NCI-H1930 (cell line): ENCODE data around the gene DMD.
"Not testable (repeated sequence)": the region's sequence is repeated elsewhere in the genome, so short reads cannot be mapped to it uniquely, and the experiment has no call there.

Experiments used
- DNase-seq, 2 experiments: peaks; one replicate each; lab custom pipeline; 2025; lab: John Stamatoyannopoulos, UW

Gene DMD

GRCh38 chrX:31423609-31424189 is 1787.7 kb downstream of the DMD start:
- DNase-seq: peak in 1 of 2 experiments; percentile 60

DNA sequence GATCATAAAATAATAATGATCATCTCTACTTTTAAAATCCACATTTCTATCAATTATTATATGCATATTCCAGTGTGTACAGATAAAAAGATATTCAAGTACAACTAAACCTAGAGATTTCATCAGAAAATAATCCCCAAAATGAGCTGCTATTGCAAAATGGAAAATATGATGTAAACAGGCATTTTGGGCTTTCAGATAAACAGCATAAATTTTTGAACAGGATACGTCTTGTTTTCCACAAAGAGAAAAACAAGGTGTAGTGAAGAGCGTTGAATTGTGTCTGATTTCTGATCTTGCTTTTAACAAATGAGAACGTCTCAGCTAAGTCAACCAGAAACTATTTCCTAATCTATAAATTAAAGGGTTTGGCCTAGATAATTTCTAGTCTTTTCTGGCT is 1789.9 kb downstream of the DMD start:
- no peak for DNase-seq

DNA sequence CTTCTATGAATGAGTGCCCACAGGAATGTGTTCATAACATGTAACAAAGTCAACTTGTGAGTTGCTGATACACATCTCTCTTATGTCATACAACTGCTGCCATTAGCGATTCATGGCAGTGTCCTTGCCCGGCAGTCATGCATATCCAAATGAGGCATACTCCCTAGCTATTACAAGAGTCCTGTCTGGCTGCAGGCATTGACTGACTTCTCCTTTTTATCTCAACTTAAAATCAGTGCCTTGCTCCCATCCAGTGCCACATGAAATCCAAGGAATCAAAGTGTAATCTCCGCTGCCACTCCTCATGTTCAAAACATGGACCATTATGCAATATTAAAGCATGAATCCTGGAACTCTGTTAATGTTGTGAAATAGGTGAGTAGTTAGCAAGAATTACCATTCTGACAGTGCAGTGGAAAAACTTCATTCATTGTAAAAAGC is 1790.6 kb downstream of the DMD start:
- DNase-seq: no peak

DNA sequence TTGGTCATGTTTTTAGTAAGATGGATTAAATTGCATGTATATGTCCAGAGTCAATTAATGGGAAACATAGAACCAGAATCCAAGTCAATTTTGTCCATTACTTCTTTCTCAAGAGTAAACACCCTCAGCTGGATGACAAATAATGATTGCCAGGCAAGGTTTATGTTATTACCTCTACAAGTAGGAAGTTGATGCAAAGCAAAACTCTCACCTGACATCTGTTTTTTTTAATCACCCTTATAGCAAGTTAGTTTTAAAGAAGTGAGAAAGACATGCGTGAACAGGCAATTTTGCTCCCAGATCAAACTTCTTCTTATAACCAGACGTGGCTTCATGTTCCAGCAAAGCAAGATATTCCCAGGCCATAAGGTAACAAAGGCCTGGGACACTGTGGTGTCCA is 1791.0 kb downstream of the DMD start:
- no peak for DNase-seq

- no peak for DNase-seq
These were observed 1814.2 kb downstream of the DMD start for GRCh38 chrX:31397119-31397518.

- DNase-seq: no peak
These were observed 1818.8 kb downstream of the DMD start for GRCh38 chrX:31392513-31392912.

- DNase-seq: no peak
These were observed 1822.4 kb downstream of the DMD start for GRCh38 chrX:31388946-31389345.

DNA sequence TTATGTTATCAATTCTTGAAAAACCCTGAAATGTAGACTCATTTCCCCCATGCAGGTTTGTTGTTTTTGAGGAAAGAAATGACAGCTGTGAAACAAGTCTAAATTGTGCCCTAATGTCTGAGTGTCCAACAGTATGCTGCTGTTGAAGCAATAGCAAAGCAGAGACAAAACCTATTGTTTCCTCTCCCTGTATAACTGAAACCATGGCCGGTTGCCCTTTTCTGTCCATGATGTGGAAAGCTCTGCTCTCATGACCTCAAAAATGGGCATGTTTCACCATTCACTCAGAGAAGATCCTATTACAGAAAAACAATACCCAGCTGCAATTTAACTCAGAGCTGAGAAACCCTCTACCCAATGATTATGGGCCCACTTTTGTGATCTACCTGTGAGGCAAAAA is 1826.9 kb downstream of the DMD start:
- DNase-seq: no peak

- no peak for DNase-seq
These were observed 1827.4 kb downstream of the DMD start for GRCh38 chrX:31383991-31384390.

DNA sequence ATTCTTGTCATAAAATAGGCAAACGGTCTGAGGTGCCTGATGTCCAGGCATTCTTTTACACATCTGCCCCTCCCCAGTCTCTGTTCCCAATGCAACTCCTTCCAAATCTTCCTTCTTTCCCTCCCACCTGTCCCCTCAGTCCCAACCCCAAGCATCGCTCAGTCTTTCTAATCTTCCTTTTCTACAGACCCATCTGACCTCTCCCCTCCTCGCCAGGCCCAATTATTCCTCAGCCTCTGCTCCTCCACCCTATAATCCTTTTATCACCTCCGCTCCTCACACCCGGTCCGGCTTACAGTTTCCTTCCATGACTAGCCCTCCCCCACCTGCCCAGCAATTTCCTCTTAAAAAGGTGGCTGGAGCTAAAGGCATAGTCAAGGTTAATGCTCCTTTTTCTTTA is 1832.4 kb downstream of the DMD start:
- not testable (repeated sequence) for DNase-seq

DNA sequence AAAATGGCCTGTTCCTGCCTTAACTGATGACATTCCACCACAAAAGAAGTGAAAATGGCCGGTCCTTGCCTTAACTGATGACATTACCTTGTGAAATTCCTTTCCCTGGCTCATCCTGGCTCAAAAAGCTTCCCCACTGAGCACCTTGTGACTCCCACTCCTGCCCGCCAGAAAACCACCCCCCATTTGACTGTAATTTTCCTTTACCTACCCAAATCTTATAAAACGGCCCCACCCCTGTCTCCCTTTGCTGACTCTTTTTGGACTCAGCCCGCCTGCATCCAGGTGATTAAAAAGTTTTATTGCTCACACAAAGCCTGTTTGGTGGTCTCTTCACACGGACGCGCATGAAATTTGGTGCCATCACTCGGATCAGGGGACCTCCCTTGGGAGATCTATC is 1833.5 kb downstream of the DMD start:
- DNase-seq: not testable (repeated sequence)

GRCh38 chrX:31376408-31377022 is 1834.8 kb downstream of the DMD start:
- no peak for DNase-seq

DNA sequence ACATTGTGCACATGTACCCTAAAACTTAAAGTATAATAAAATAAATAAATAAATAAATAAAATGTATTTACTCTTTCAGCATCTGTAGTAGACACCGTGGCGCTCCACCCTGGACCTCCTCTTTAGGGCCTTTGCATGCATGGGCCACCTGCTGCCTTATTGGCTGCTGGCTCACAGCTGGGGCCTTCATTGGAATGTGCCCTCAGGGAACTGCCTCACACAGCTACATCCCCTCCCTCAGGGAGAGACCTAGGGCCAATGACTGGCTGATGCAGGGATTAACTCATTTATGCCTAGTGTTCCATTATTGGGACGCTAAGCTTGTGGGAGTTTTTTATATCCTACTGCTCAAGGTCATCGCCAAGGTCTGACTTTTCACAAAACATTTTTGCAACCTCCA is 1836.6 kb downstream of the DMD start:
- no peak for DNase-seq

DNA sequence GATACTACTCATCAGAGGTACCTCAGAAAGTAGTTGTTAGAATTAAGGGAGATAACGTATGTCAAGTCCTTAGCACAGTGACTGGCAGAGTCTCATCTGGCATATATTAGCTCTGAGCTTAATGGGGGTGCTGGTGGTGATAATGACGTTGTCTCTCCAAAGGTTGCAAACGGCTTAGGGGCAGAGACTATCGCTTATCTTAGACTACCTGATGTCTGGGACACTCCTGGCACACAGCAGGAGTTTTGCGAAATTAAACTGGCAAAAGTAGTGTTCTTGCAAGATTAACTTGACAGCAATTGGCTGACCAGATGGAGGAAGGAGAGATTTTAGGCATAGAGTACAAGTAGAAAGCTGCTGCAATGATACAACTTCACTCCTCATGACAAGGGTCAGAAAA is 1839.4 kb downstream of the DMD start:
- no peak for DNase-seq

GRCh38 chrX:31367816-31368215 is 1843.5 kb downstream of the DMD start:
- no peak for DNase-seq

- no peak for DNase-seq
These were observed 1845.3 kb downstream of the DMD start for GRCh38 chrX:31366041-31366440.

DNA sequence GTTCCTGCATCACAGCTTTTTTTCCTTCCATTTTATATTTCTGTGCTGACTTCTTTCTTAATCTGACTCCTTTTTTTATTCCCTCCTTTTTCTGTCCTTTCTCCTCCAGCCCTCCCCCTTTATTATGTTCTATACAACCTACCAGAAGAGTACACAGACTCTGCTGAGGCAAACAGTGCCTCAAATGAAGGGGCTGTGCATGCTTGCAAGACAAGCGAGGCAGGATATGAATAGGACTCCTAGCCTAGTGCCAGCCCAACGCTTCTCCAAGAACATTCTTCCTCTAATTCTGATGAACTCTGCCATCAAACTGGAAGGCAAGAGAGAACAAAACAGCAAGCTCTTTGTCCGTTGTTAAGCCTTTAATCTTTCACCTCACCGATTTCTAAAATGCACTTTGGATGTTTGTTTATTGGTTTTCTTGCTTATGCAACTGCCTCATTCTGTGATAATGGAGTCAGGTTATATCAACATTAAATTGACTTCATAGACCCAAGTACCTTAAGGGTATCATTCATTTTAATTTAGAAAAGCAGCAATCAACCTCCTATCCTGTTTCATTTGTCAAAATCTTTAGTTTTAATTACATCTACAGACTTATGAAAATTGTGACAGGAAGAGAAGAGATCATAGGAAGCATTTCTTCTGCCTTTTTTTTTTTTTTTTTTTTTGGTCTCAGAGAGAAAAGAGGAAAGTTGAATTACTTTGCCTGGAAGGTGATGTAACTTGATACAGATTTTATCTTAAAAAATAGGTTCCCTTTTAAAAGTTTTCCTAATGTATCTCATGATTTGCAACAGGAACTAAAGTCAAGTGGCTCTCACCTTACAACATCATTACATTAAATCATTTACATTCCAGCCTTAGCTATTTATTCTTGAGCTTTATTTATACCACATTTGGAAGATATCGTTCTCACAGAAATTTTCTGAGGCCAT is 1854.8 kb downstream of the DMD start:
- no peak for DNase-seq

DNA sequence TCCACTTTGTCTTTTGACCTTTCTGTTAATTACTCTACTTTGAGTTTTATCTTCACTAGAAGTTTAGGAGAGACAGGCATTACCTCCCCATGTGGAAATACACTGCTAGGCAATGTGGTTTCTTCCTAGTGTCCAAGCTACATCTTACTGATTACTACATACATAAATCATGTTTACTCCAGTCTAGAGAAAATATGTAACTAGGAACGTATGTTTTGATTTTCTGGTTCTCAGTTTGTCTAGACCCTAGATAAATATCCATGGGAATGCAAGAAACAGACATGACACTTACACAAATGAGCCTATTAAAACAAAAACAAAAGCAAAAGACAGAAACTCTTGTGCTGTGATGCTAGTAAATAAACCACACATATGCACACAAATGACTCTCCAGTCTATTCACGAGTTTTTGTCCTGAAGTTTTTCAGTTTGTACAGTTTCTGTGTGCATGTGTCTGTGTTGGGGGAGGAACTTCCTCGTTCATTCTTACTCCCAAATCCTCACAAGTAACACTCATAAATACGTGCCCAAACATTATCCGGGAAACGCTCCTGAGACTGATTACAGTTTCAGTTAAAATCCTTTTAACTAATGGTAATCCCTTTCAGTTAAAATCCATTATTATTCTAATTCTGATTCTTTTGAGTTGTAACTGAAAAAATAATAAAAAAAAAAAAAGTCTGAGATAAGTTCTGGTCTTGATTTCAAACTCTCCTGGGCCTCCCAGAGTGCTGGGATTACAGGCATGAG is 1856.0 kb downstream of the DMD start:
- no peak for DNase-seq

DNA sequence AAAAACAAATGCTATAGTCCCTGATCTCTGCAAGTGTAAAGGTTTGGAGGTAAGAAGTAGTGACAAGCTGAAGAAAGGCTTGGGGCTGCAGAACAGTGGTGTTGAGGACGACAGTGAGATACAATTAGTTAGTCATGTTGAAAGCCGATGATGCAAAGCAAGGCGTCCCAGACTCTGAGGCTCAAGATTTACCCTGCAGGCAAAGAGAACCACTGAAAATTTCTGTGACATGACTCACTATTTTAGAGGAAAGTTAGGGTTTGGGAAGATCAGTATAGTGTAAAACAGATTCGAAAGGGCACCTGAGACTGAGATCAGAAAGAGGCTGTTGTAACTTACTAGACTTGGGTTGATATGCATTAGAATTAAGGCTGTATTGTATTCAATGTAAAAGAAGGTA is 1858.3 kb downstream of the DMD start:
- DNase-seq: no peak

DNA sequence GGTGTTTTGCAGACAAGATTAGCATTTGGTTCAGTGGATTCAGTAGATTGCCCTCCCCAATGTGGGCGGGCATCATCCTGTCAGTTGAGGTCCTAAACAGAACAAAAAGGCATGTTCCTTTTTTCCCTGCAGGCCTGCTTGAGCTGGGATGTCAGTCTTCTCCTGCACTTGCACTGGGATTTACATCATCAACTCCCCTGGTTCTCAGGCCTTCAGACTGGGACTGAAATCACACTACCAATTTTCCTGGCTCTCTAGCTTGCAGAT is 1860.6 kb downstream of the DMD start:
- DNase-seq: no peak

- no peak for DNase-seq
These were observed 1861.8 kb downstream of the DMD start for GRCh38 chrX:31349515-31349914.

DNA sequence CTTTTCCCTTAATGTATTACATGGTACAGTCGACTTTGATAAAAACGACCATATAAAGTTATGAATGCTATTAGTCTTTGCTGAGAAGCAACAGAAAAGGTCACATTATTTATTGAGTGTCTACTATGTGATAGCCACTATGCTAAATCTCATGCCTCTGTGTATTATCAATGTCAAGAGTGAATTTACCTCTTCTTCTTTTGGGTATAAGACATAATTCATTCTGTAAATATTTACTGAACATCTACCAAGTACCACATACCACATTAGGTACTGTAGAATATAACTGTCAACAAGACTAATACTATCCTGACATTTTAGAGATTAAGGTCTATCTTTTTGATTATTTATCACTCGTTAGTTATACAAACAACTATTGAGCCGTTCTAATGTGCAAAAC is 1870.8 kb downstream of the DMD start:
- DNase-seq: no peak

DNA sequence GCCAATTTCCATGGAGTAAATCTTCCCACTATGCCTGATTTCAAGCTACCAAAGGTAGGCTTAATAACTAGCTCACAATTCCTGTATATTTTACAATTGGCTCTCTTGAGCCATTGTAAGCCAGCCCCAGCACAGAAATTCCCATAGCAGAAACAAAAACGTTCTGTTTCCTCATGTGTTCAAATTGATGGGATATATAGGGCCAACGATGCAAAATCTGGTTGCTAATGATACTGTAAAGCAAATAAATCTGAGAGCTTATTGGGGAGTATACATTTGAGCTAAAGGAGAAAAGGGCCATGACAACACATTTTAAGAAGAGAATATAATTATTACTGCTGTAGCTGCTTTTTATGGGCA is 1872.4 kb downstream of the DMD start:
- no peak for DNase-seq
